ENCODE data around the gene TMEM267.
"Not testable (repeated sequence)": the region's sequence is repeated elsewhere in the genome, so short reads cannot be mapped to it uniquely, and the experiment has no call there.

The TMEM267 gene

GRCh38 chr5:43427306-43427705, 56.4 kb downstream of the TMEM267 start:
- no peak for TF ChIP-seq CTCF (IDR thresholded peaks at IDR 0.05; ENCODE audit: low read length, missing control alignments)
- no peak for DNase-seq (ENCODE audit: low read depth)
- H3K4me3 ChIP-seq (replicated peaks; ENCODE audit: low read depth, low read length): no peak overlapping the region

GRCh38 chr5:43425983-43426382, 57.7 kb downstream of the TMEM267 start:
- no peak for TF ChIP-seq CTCF (IDR thresholded peaks at IDR 0.05; ENCODE audit: low read length, missing control alignments)
- no peak overlapping the region for H3K4me3 ChIP-seq (replicated peaks; ENCODE audit: low read depth, low read length)
- peak; percentile 61 for DNase-seq (ENCODE audit: low read depth)

- not testable (repeated sequence) for DNase-seq (ENCODE audit: low read depth); H3K4me3 ChIP-seq (replicated peaks; ENCODE audit: low read depth, low read length)
Observed at GRCh38 chr5:43423086-43423485, 60.6 kb downstream of the TMEM267 start.

GRCh38 chr5:43422143-43422542, 61.5 kb downstream of the TMEM267 start:
- DNase-seq (ENCODE audit: low read depth): peak; percentile 61
- TF ChIP-seq CTCF (IDR thresholded peaks at IDR 0.05; ENCODE audit: low read length, missing control alignments): no peak

GRCh38 chr5:43421450-43422133, 62.1 kb downstream of the TMEM267 start:
- no peak overlapping the region for H3K4me3 ChIP-seq (replicated peaks; ENCODE audit: low read depth, low read length)
- no peak for DNase-seq (ENCODE audit: low read depth)
- no peak for TF ChIP-seq CTCF (IDR thresholded peaks at IDR 0.05; ENCODE audit: low read length, missing control alignments)

More at GRCh38 chr5:43422143-43422542, 61.5 kb downstream of the TMEM267 start:
- H3K4me3 ChIP-seq (replicated peaks; ENCODE audit: low read depth, low read length): no peak overlapping the region

- no peak overlapping the region for H3K4me3 ChIP-seq (replicated peaks; ENCODE audit: low read depth, low read length)
- no peak for TF ChIP-seq CTCF (IDR thresholded peaks at IDR 0.05; ENCODE audit: low read length, missing control alignments)
- DNase-seq (ENCODE audit: low read depth): no peak
Observed at GRCh38 chr5:43420241-43420640, 63.4 kb downstream of the TMEM267 start.

- no peak overlapping the region for H3K4me3 ChIP-seq (replicated peaks; ENCODE audit: low read depth, low read length)
- TF ChIP-seq CTCF (IDR thresholded peaks at IDR 0.05; ENCODE audit: low read length, missing control alignments): no peak
- no peak for DNase-seq (ENCODE audit: low read depth)
Observed at GRCh38 chr5:43418561-43418960, 65.1 kb downstream of the TMEM267 start.
